Activated CD8-positive, alpha-beta memory T cell treated with anti-CD3 and anti-CD28 coated beads for 24 hours (primary cell): ENCODE results near the gene MEA1.
"Not testable (repeated sequence)": the region's sequence is repeated elsewhere in the genome, so short reads cannot be mapped to it uniquely, and the experiment has no call there.

Experiments used
- DNase-seq: peaks from one replicate; pipeline ENCODE4 v3.0.0-alpha.2; 2020

MEA1 gene

DNA sequence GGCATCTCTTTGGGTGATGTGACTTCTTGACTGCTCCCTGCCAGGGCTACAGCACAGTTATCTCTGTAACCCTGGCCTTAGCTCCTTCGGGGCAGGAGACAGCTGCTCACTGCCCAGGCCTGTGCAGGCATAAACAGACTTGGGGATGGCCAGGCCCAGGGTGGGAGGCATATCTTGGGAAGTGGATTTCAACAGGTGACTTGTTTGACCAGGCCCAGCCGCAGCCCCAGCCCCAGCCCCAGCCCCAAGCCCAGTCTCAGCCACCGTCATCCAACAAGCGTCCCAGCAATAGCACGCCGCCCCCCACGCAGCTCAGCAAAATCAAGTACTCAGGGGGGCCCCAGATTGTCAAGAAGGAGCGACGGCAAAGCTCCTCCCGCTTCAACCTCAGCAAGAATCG, 7.5 kb downstream of the MEA1 start:
- DNase-seq, result no peak

DNA sequence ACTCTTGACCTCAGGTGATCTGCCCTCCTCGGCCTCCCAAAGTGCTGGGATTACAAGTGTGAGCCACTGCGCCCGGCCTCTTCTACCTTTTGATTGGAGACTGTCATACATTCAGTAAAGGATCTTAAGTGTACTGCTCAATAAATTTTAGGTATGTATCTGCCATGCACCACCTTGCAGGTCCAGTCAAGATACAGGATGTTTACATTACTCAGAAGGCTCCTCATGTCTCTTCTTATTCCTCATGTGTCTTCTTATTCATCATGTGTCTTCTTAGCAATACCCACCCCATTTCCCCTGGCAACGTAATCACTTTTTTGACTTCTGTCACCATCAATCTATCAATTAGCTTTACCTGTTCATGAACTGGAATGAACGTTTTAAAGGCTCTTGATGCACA, 7.9 kb downstream of the MEA1 start:
- no peak for DNase-seq

DNA sequence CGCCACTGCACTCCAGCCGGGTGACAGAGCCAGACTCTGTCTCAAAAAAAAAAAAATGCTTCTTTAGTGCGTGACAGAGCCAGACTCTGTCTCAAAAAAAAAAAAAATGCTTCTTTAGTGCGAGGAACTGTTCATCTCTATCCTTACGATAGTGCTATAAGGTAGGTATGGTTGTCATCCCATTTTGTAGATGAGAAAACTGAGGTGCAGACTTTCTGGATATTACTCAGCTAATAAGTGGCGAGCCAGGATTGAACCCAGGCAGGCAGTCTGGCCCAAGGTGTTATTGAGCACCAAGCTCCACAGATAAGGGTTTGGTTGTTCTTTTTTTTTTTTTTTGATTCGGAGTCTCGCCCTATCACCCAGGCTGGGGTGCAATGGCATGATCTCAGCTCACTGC, 11.9 kb downstream of the MEA1 start:
- no peak for DNase-seq

DNA sequence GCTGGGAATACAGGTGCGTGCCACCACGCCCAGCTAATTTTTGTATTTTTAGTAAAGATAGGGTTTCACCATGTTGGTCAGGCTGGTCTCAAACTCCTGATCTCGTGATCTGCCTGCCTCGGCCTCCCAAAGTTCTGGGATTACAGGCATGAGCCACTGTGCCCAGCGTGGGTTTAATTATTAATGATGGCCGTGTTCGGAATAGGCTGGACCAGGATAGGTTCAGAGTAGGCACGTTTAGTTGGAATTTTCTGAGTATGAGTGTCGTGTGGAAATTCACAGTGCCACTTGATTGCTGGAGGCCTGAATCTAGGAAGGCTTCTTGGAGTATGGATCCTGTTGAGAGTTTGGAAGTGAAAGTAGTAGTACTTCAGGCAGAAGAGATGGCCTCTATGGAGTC, 15.5 kb downstream of the MEA1 start:
- DNase-seq, result not testable (repeated sequence)

DNA sequence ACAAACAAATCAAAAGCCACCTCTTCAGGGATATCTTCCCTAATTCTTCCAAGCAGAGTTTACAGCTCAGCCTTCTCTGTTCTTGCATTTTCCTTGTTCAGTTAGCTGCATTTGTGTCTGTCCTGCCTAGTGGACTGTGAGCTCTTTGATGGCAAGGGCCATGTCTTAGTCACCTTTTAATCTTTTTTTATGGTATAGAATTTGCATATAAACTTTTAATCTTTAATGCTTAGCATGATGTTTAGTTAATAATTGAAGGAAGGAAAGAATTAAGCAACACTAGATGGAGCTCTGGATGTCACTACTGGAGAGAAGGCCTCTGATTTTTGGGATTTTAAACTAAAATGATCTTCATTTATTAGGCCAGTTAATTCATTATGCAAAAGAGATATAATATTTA, 17.2 kb downstream of the MEA1 start:
- no peak for DNase-seq

DNA sequence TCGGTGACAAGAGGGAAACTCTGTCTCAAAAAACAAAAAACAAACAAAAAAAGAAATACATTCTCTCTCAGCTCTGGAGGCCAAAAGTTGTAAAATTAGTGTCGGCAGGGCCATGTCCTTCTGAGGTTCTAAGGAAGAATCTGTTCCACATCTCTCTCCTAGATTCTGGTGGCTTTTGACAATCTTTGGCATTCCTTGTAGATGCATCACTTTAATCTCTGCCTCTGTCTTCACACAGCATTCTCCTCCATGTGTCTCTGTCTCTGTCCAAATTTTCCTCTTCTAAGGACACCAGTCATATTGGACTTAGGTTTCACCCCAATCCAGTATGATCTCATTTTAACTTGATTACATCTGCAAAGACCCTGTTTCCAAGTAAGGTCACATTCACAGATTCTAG, 20.3 kb downstream of the MEA1 start:
- DNase-seq, result no peak

DNA sequence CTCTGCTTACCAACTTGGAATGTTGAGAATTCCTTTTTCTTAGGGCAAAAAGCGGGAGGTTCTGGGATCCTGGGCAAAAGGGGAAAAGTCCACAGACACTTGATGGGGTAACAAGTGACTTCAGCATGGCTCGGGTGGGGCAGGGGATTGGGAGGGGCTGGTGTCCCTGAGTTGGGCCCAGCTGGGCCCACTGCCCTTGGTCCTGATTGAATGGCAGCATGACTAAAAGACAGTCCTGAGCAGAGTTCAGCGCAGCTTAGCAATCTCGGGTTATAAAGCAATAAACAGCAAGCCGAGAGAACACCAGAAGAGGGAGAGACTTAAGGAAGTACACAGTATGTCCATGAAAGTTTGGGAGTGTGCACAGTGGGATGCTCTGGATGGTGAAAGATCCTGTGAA, 23.8 kb downstream of the MEA1 start:
- DNase-seq, result no peak

DNA sequence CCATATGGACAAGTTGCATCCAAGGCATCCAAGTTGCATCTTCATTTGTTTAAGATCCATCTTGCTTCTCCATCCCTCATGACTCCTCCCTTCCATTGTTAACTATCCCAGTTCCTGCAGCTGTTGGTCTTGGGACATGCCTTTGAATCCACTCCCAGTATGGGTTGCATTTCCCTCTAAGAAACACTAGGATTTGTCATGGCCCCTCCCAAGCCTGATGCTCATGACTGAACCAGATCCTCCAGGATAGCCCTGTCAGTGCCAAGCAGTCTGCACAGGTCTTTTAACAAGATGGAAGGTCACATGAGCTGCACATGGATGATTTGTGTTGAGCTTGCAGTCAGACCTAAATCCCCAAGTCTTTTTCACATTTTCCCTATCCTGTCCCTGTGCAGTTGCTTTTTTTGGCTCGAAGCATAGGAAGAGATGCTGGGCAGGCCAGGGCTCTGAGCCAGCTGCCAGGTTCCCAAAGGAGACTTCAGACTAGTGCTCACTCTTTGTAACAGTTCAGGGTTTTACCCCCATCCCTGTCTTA, 25.2 kb downstream of the MEA1 start:
- no peak for DNase-seq

DNA sequence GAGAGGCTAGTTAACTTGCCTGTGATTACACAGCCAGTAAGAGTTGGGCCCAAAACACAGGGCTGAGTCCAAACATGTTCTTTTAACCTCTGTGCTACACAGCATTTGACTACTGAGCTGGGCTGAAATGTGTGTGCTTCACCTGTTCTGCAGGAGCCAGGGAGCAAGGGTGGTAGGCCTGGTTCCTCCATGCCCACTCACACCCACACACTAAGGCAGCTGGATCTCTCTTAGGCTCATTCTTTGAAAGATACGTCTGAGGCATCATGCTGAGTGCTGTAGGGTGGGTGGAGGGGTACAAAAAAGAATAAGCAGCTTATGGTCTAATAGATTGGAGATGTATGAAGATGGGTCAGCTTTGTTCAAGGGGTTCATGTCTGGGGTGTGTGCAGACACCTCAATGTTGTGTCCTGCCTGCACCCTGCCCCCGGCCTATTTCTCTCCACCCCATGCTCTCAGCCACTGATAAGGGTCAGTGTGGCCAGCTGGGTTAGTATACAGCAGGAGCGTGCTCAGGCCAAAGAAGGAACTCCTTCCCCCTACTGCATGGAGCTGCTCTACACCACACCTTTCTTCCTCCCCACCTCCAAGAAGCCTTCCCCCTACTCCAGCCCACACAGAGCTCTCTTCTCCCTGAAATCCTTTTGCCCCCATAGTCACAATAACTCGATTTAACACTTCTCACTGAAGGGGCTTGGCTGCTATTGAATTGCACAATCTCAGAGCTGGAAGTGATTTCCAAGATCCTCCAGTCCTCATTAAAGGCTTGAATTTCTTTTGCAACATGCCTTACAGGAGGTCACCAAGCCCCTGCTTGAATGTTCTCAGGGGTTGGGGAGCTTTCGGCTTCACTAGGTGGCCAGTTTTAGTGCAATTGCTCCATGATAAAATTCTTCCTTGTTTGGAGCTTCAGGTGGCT, 26.0 kb downstream of the MEA1 start:
- no peak for DNase-seq

DNA sequence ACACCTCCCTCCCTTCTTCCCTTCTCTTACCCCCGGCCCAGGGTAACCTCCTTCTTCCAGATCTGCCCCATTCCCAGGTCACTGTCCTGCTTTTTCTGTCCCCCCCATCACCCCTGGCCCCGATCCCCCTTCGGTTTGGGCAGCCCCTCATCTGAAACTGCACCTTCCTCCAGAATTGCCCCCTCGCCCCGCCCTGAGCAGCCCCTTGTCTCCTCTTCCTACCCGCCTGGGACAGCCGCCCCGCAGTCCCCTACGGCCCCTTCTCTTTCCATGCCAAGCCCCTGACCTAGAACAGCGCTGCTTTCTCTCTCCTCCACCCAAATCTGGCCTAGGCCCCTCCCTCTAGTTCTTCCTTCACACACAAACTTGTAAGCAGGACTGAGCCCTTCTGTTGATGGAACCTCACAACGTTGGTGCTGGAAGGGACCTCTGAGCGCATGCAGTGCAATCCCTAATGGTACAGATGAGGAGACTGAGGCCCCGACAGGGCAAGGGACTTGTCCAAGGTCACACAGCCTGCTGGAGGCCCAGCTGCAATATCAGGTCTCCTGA, 28.7 kb downstream of the MEA1 start:
- DNase-seq, result peak; percentile 68

DNA sequence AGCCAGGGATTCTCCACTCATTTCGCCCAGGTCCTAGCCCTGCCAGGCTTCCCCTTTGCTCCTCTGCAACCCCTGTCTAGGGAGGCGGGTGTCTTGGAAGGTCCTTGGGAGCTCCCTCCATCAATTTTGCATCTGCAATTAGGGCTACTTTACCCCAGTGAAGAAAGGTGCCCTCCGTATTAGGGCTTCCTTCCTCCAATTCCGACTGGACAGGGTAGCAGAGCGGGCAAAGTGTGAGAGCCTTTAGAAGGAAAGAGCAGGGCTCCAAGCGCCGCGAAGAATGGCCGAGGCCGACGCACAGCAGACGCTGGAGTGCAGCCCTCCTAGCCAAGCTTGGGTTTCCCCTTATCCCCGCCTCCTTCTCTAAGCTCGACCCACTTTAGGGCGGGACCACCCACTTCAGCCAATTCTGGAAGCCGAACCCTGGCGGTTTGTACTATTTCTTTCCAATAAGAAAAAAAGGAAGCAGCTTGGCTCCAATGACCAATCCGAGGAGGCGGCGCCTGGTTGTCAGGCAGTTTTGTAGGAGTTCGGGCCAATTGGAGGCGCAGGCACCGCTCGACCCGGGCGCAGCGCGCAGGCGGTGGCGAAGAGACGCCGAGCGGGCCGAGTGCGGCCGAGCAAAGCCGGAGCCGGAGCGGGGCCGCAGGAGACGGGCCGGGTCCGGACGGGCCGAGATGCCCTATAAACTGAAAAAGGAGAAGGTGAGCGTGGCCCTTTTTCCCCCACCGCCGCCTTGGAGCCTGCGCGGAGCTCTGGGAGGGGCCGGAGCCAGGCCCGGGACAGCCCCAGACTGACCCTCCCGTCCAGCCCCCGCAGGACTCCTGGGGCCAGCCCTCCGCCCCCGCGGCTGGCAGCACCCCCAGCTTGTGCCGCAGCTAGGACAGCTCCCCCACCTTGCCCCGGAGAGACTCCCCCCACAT, 29.5 kb downstream of the MEA1 start, which contains the start of gene PPP2R5D:
Gene PPP2R5D (plus strand): TSS at position 570 of the 923 bp plus-strand sequence. CDS start 108 bp downstream, at position 678.
- peak; percentile 97 for DNase-seq

DNA sequence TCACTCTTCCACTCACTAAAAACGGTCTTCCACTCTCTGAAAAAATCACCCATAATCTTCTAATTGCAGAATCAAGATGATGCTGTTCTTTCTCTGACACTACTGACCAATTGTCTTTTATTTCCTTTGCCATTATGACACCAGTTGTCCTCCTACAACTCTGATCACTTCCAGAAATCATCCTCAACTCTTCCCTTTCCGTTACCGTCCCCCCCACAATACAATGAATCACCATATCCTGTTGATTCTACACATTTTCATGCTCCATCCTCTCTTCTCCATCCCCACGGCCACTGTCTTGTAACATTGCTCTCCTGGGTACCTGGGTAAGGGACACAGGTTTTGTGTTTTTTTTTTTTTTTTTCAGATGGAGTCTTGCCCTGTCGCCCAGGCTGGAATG, 31.9 kb downstream of the MEA1 start:
- no peak for DNase-seq

DNA sequence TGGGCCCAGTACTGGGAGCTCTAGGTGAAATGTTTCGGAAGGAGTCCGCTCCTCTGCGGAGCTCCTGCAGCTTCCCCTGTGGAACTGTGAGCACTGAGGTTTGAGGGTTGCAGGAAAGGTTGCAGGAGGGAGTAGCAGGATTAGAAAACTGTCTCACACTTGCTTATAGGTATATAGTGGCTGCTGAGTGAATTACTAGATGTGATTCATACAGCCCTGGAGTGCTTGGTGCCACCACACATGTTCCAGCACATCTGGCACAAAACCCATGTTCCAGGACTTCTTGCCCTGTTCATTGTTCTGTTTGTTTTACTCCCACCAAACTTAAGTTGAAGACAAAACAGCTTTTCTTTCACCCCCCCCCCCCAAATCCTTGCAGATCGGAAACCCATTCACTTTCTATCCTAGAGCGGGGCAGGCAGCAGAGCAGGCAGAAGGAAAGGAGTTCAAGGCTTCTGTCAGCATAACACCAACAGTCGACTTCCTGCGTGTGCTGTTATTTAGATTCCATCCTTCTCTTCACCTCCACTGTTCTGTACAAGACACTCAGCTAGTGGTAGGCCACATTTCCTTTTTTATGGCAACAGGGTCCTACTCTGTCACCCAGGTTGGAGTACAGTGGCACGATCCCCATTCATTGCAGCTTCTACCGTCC, 34.1 kb downstream of the MEA1 start:
- DNase-seq, result no peak

DNA sequence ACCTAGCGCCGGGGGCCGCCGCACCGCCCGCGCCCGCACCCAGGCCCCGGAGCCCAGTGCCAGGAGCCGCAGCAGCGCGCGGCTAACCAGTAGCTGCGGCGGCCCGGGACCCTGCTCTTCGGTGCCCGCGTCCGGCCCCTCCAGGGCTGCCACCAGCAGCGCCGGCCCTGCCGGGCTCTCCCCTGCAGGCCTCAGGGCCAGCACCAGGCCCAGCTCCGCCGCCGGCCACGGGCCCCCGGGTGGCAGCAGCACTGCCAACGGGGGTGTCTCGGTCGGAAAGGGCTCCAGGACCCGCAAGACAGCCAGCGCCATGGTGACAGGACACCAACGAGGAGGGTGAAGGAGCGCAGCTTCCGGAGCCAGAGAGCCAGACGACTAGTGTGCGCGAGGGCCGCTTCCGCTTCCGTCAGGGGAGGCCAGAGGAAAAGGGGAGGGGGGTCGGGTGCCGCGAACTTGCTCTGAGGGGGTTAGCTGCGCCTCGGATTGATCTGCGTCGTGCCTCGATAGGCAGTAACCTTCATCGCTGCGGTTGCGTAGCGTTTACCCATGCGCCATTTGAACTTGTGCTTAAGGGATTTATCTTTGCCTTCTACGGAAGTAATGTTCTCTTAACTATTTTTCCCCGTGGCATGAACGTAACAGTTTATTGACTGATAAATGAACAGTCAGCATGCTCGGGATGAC, 34.8 kb downstream of the MEA1 start, which contains the start of gene PEX6:
Gene PEX6 (minus strand): TSS at position 343 of the 684 bp plus-strand sequence. CDS start 31 bp downstream, at position 312.
- peak; percentile 96 for DNase-seq

DNA sequence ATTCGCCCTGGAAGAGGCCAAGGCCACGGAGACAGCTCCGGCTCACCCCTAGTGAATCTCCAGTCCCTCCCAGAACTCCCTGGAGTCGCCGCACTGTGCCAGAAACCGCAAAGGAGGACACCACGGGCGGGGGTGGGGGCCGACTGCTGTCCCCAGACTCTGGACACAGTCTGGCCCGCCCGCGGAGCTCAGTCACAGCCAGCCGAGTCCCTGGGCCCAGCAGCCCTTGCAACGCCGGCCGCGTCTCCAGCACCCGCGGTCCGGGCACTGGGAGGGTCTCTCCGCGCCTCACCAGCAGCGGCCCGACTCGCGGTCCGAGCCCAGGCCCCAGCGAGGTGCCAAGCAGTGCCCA, 35.3 kb downstream of the MEA1 start:
- DNase-seq, result peak; percentile 68

DNA sequence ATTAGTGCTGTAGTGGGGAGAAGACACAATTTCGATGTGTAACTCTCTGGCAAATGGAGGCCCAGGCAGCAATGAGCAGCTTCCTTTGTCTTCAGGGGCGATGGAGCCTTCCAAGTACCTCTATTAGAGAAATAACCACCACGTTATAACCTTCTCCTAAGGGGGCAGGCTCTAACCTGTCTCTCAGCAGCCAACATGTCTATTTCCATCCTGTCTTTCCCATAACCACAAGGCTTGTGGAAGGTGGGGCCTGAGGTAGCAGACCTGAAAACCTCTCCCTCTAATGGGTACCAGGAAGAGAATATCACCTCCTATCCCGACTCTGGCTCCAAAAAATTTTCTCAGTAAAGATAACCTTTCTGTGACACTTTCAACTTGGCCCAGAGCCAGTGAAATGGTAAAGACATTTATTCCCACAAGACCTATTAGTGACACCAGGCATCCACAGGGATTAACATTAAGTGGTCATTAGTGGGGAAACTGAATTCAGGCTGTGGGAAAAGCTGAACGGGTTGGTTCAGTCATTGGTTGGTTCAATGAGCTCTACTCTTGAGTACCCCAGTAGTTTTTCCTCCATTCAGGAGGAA, 38.7 kb downstream of the MEA1 start:
- no peak for DNase-seq

DNA sequence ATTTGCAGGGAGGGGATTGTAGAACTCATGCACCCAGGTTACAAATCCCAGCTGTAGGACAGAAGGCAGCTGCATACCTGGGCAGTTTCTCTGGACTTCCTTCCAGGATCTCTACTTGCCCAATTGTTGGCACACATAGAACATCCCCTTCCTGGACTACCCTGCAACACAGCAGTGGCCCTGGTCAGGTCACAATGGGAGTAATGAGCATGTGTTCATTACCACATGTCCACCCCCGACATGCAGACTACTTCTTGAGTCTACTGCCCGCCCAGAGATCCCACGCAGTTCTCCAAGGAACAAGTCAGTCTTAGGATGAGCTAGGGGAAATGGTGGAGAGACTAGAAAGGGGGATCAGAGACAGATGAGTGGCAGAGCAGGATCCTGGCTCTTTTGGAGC, 39.8 kb downstream of the MEA1 start:
- DNase-seq, result no peak

DNA sequence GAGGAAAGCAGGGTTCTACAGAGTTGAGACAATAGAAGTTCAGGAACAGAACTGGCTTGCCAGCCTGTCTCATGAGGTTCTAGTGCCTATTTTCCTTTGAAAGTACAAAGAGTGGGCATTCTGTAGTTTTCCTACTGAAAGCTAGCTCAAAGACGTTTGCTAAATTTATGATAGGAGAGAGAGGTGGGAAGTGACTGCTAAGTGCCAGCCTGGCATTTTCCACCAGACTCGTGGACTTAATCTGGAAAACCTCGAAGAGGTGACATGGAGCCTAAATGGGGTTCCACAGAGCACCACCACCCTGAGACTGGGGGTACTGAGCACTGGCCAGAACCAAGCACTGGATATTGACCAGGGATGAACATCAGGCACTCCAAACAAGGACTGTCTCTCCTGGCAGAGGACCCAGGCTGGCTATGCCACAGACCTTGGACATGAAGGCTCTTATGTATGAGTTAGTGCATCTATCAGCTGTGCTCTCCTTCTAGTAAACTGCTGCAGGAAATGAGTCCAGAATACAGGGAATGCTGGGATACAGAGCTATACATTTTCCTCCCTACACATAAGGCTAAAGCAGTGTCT, 41.9 kb downstream of the MEA1 start:
- DNase-seq, result no peak

DNA sequence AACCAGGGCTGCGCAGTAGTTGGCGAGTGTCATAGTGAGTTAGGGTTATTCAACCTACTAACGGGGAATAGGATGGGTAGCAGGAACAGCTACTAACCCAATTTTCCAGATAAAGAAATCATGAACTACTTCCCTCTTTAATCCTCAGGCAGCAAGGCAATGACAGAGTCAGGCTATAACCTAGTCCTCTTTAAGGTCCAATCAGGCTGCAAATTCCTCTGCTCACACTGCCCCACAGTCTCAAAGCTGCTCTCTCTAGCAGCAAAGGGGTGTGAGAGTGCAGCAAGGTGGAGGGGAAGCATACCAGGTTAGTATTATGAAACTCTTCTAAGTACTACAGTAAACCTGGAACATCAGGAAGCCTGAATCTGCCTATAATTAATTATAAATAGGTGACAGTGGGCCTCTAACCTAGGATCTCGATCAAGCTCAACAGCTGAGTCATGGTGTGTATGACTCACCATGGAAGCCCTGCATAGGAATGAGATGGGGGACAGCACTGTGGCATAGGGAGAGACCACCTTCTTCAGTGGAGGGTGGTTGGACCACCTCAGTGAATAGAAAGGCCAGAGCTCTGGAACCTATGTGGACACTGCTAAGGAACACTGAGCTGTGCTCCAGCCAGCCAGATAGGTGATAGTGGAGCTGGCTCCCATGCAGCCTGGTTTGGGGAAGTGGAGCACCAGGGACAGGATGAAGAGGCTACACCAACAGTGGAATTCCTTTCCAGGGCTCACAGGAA, 42.7 kb downstream of the MEA1 start:
- no peak for DNase-seq

DNA sequence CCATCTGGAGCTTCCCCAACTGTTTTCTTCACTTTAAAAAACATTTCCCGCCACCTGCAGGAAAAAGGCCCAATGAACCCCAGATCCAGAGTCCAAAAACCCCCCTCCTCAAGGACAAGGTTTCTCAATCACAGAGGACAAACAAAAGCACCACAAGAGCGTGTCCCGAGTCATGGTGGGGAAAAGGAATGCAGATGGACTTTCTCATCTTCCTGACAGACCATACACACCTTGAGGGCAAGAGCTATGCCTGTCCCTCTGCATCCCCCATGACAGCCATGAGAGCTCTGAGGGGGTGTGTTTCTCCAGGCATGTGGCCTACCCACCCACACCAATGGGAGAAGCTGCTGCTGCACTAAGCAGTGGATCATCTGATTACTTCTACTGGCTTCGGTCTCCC, 43.8 kb downstream of the MEA1 start:
- DNase-seq, result no peak
